Liver (tissue), 9 donors: ENCODE results near the gene LHX3. TPM values are rescaled to one million over a fixed set of nuclear protein-coding genes. Genes with fewer than 3 reads are reported as not detected.

Source experiments
- DNase-seq: peaks from one replicate; pipeline ENCODE4 v3.0.0-alpha.2; 2017; ENCODE audit warnings: low spot score
- H3K27ac ChIP-seq, 2 donors: one replicate each; pipeline ENCODE4 v1.7.0; 2013; ENCODE audit warnings: inconsistent platforms in 2 of 2, low read length in 2 of 2, control low read depth in 1 of 2, low read depth in 1 of 2, mild to moderate bottlenecking in 1 of 2
- H3K27me3 ChIP-seq, 4 donors: one replicate each; pipeline versions ENCODE4 v1.6.1 to v1.7.0; 2013; ENCODE audit warnings: low read length in 3 of 4, inconsistent platforms in 1 of 4, mild to moderate bottlenecking in 1 of 4, moderate library complexity in 1 of 4; ENCODE audit not compliant: control insufficient read depth in 4 of 4, insufficient read depth in 4 of 4
- H3K36me3 ChIP-seq, 4 donors: one replicate each; pipeline versions ENCODE4 v1.6.1 to v1.7.0; 2013; ENCODE audit warnings: low read length in 3 of 4, mild to moderate bottlenecking in 3 of 4, low read depth in 1 of 4, moderate library complexity in 1 of 4; ENCODE audit not compliant: control insufficient read depth in 4 of 4, insufficient read depth in 3 of 4
- H3K4me1 ChIP-seq, 4 donors: one replicate each; pipeline versions ENCODE4 v1.6.1 to v1.7.0; 2013; ENCODE audit warnings: low read length in 3 of 4, mild to moderate bottlenecking in 3 of 4, moderate library complexity in 1 of 4; ENCODE audit not compliant: control insufficient read depth in 4 of 4, insufficient read depth in 4 of 4
- H3K4me3 ChIP-seq, 3 donors: one replicate each; pipeline versions ENCODE4 v1.6.1 to v1.7.0; 2013; ENCODE audit warnings: low read length in 3 of 3, control low read depth in 1 of 3, low read depth in 1 of 3, mild to moderate bottlenecking in 1 of 3
- H3K9ac ChIP-seq, 2 donors: one replicate each; pipeline ENCODE4 v1.7.0; 2013; ENCODE audit warnings: low read length in 2 of 2, mild to moderate bottlenecking in 2 of 2, moderate library complexity in 2 of 2, control low read depth in 1 of 2, low read depth in 1 of 2
- H3K9me3 ChIP-seq, 4 donors: one replicate each; pipeline versions ENCODE4 v1.6.1 to v1.7.0; 2013; ENCODE audit warnings: low read length in 3 of 4; ENCODE audit not compliant: control insufficient read depth in 4 of 4
- ATF3 ChIP-seq: IDR thresholded peaks from 2 replicates; pipeline ENCODE4 v1.6.1; 2016; ENCODE audit warnings: antibody characterized with exemption
- EGR1 ChIP-seq, 2 donors: IDR thresholded peaks; 2 replicates each; pipeline ENCODE4 v1.6.1; 2016 to 2018; ENCODE audit warnings: antibody characterized with exemption in 2 of 2, low read depth in 2 of 2
- FOXA1 ChIP-seq: IDR thresholded peaks from 2 replicates; pipeline ENCODE4 v1.6.1; 2016; ENCODE audit warnings: antibody characterized with exemption
- FOXA2 ChIP-seq: IDR thresholded peaks from 2 replicates; pipeline ENCODE4 v1.6.1; 2016; ENCODE audit warnings: antibody characterized with exemption
- GABPA ChIP-seq, 2 donors: IDR thresholded peaks in 1 of 2; conservative IDR thresholded peaks in 1 of 2; 2 replicates each; pipeline ENCODE4 v1.6.1; 2016; ENCODE audit warnings: antibody characterized with exemption in 2 of 2, mild to moderate bottlenecking in 1 of 2, moderate library complexity in 1 of 2
- HNF4A ChIP-seq, 2 donors: conservative IDR thresholded peaks; 2 replicates each; pipeline ENCODE4 v1.6.1; 2016; ENCODE audit warnings: antibody characterized with exemption in 2 of 2, mild to moderate bottlenecking in 2 of 2
- HNF4G ChIP-seq: IDR thresholded peaks from 2 replicates; pipeline ENCODE4 v1.6.1; 2016; ENCODE audit warnings: antibody characterized with exemption
- JUND ChIP-seq, 2 donors: IDR thresholded peaks; 2 replicates each; pipeline ENCODE4 v1.6.1; 2016; ENCODE audit warnings: antibody characterized with exemption in 2 of 2
- MAX ChIP-seq: IDR thresholded peaks from 2 replicates; pipeline ENCODE4 v1.6.1; 2016; ENCODE audit warnings: antibody characterized with exemption
- RAD21 ChIP-seq, 2 donors: IDR thresholded peaks; 2 replicates each; pipeline ENCODE4 v1.6.1; 2016; ENCODE audit warnings: antibody characterized with exemption in 2 of 2, mild to moderate bottlenecking in 2 of 2
- REST ChIP-seq: IDR thresholded peaks from 2 replicates; pipeline ENCODE4 v1.6.1; 2016; ENCODE audit warnings: antibody characterized with exemption, mild to moderate bottlenecking
- RXRA ChIP-seq, 2 donors: IDR thresholded peaks; 2 replicates each; pipeline ENCODE4 v1.6.1; 2017 to 2018; ENCODE audit warnings: antibody characterized with exemption in 2 of 2, mild to moderate bottlenecking in 1 of 2
- SP1 ChIP-seq: IDR thresholded peaks from 2 replicates; pipeline ENCODE4 v1.6.1; 2018; ENCODE audit warnings: antibody characterized with exemption, mild to moderate bottlenecking
- ZBTB33 ChIP-seq: IDR thresholded peaks from 2 replicates; pipeline ENCODE4 v1.6.1; 2016; ENCODE audit warnings: antibody characterized with exemption
- WGBS: extraction: QIAGEN DNeasy Blood & Tissue Kit; methylation state at CpG from one replicate; pipeline ENCODE4 v1.1.7; 2013; 5-methylcytosine and 5-hydroxymethylcytosine counted together
- polyA plus RNA-seq, 2 donors: library from polyadenylated mRNA; stranded (reverse) in 1 of 2; unstranded in 1 of 2; fragments of 200-250 nt in 1 of 2; fragments of >200 nt in 1 of 2; fragmentation: Nextera tagmentation in 1 of 2; extraction: Ambion mirVana in 1 of 2; gene quantifications; one replicate each; pipeline versions ENCODE4 v1.2.1 to v1.2.3, GENCODE V29; 2013 to 2015
- total RNA-seq, 2 donors: library from RNA; depleted of rRNA; stranded (reverse); fragments of >200 nt; gene quantifications; one replicate each; pipeline ENCODE4 v1.2.3, GENCODE V29; 2014
- donor health status: healthy.
- donor health status: healthy.
- donor health status: healthy.
- donor health status: healthy.
- donor health status: healthy.

The LHX3 gene
- total and polyA plus RNA-seq, 4 donors: not detected

- H3K27me3 ChIP-seq: no peaks in the 10 kb centered on the region
- H3K4me1 ChIP-seq: peaks cover 5 to 13% (median 6%) of the 10 kb centered on the region in 4 donors
- no peak for DNase-seq
- no peak for TF ChIP-seq SP1
- TF ChIP-seq FOXA2: no peak
- TF ChIP-seq ATF3: no peak
- no peak for TF ChIP-seq ZBTB33
- TF ChIP-seq RAD21 (IDR thresholded peaks at IDR 0.05): no peak
- TF ChIP-seq MAX: no peak
- no peak for TF ChIP-seq GABPA (IDR thresholded peaks at IDR 0.05 in 1 of 2, conservative IDR thresholded peaks at IDR 0.05 in 1 of 2)
- TF ChIP-seq HNF4A (conservative IDR thresholded peaks at IDR 0.05): no peak
- TF ChIP-seq REST: no peak
- no peak for TF ChIP-seq JUND (IDR thresholded peaks at IDR 0.05)
- no peak for TF ChIP-seq EGR1 (IDR thresholded peaks at IDR 0.05; ENCODE audit: low read depth in 2 of 2)
- TF ChIP-seq HNF4G: no peak
- no peak for TF ChIP-seq FOXA1
- H3K9me3 ChIP-seq: no peaks in the 10 kb centered on the region
- 96% methylated on average over 27 of the region's 27 CpGs for WGBS
- no peak overlapping the region for H3K27ac ChIP-seq
- no peak overlapping the region for H3K9ac ChIP-seq
- H3K4me3 ChIP-seq: no peak overlapping the region
- peaks cover 0 to 6% (median 0%) of the 10 kb centered on the region in 4 donors for H3K36me3 ChIP-seq
These were observed 31.0 kb upstream of the LHX3 start for GRCh38 chr9:136235709-136236455.

- TF ChIP-seq SP1: no peak
- TF ChIP-seq GABPA (IDR thresholded peaks at IDR 0.05 in 1 of 2, conservative IDR thresholded peaks at IDR 0.05 in 1 of 2): no peak
- no peak for TF ChIP-seq RXRA (IDR thresholded peaks at IDR 0.05)
- no peak for TF ChIP-seq JUND (IDR thresholded peaks at IDR 0.05)
- no peak for TF ChIP-seq ATF3
These were observed 30.2 kb upstream of the LHX3 start for GRCh38 chr9:136235171-136235570.

More at GRCh38 chr9:136235171-136235570, 30.2 kb upstream of the LHX3 start:
- Histone ChIP-seq H3K4me1 (peaks cover 7 to 19% (median 10%) of the 10 kb centered on the region in 4 donors), H3K27ac (no peak overlapping the region), H3K9ac (no peak overlapping the region), H3K4me3 (no peak overlapping the region), H3K27me3 (no peaks in the 10 kb centered on the region), H3K36me3 (peaks cover 0 to 6% (median 0%) of the 10 kb centered on the region in 4 donors), H3K9me3 (no peaks in the 10 kb centered on the region)
- 96% methylated on average over 17 of the region's 17 CpGs for WGBS
- no peak for DNase-seq
